ENCODE measurements around the gene APLP2.

The APLP2 gene

DNA sequence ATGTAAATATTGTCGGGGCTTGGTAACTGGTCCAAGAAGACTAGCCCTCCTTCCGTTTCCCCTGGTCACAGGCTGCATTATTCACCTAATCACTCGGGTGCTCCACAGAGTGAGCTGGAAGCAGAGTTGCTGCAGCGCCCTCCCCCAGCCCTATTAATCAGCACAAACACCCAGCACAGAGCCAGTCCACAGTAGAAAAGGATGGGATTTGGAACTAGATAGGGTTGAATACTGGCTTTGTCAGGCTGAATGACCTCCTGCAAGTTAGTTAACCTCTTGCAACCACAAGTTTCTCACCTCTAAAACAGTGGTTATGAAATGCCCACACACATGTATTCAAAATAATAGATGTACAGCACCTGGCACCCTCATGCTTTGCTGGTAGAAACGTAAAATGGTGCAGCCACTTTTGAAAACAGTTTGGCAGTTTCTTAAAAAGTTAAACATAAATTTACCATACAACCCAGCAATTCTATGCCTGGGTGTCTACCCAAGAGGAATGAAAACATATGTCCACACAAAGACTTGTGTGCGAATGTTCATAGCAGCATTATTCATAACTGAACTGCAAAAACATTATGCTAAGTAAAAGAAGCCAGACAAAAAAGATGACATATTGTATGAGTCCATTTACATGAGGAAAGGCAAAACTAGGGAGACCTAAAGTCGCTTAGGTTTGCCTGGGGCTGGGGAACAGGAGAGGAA, 31.7 kb upstream of the APLP2 start:
- no peak overlapping the region for H3K27ac ChIP-seq (ENCODE audit: low read depth, low read length)
- H4K20me1 ChIP-seq (ENCODE audit: low read depth, low read length) = no peaks in the 10 kb centered on the region
- no peak for TF ChIP-seq EZH2phosphoT487 (conservative IDR thresholded peaks at IDR 0.05; ENCODE audit: low read length)
- TF ChIP-seq, protein P1, sequence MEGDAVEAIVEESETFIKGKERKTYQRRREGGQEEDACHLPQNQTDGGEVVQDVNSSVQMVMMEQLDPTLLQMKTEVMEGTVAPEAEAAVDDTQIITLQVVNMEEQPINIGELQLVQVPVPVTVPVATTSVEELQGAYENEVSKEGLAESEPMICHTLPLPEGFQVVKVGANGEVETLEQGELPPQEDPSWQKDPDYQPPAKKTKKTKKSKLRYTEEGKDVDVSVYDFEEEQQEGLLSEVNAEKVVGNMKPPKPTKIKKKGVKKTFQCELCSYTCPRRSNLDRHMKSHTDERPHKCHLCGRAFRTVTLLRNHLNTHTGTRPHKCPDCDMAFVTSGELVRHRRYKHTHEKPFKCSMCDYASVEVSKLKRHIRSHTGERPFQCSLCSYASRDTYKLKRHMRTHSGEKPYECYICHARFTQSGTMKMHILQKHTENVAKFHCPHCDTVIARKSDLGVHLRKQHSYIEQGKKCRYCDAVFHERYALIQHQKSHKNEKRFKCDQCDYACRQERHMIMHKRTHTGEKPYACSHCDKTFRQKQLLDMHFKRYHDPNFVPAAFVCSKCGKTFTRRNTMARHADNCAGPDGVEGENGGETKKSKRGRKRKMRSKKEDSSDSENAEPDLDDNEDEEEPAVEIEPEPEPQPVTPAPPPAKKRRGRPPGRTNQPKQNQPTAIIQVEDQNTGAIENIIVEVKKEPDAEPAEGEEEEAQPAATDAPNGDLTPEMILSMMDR (IDR thresholded peaks at IDR 0.05; ENCODE audit: insufficient read depth, low read length, poor library complexity, severe bottlenecking) = no peak
- no peaks in the 10 kb centered on the region for H3K79me2 ChIP-seq (ENCODE audit: insufficient read depth, low read length)
- no peak overlapping the region for H2AFZ ChIP-seq (ENCODE audit: low read depth, low read length, severe bottlenecking)
- H3K9me2 ChIP-seq (replicated peaks; ENCODE audit: insufficient read depth, low read length) = no peaks in the 10 kb centered on the region
- no peaks in the 10 kb centered on the region for H3K9me3 ChIP-seq (ENCODE audit: insufficient read depth, low read length)
- H3K27me3 ChIP-seq (ENCODE audit: low read length) = no peaks in the 10 kb centered on the region
- H3K36me3 ChIP-seq (ENCODE audit: low read length) = no peaks in the 10 kb centered on the region
- H3K4me3 ChIP-seq (ENCODE audit: insufficient read depth, low read length, poor library complexity, severe bottlenecking) = no peak overlapping the region
- no peak overlapping the region for H3K4me2 ChIP-seq (ENCODE audit: low read depth, low read length, poor library complexity, severe bottlenecking)
- no peaks in the 10 kb centered on the region for H3F3A ChIP-seq (ENCODE audit: insufficient read depth)
- no peak overlapping the region for H3K9ac ChIP-seq (ENCODE audit: low read length)

GRCh38 chr11:130040281-130040940, 29.3 kb upstream of the APLP2 start:
- no peak overlapping the region for H3K27ac ChIP-seq (ENCODE audit: low read depth, low read length)
- H3K4me3 ChIP-seq (ENCODE audit: insufficient read depth, low read length, poor library complexity, severe bottlenecking) = no peak overlapping the region
- no peaks in the 10 kb centered on the region for H3K36me3 ChIP-seq (ENCODE audit: low read length)
- no peaks in the 10 kb centered on the region for H3K9me2 ChIP-seq (replicated peaks; ENCODE audit: insufficient read depth, low read length)
- no peaks in the 10 kb centered on the region for H3K9me3 ChIP-seq (ENCODE audit: insufficient read depth, low read length)
- no peaks in the 10 kb centered on the region for H3K79me2 ChIP-seq (ENCODE audit: insufficient read depth, low read length)
- TF ChIP-seq, protein P1 (IDR thresholded peaks at IDR 0.05; ENCODE audit: insufficient read depth, low read length, poor library complexity, severe bottlenecking) = no peak
- no peak for TF ChIP-seq EZH2phosphoT487 (conservative IDR thresholded peaks at IDR 0.05; ENCODE audit: low read length)
- H3K4me2 ChIP-seq (ENCODE audit: low read depth, low read length, poor library complexity, severe bottlenecking) = no peak overlapping the region
- no peak overlapping the region for H3K9ac ChIP-seq (ENCODE audit: low read length)
- H3F3A ChIP-seq (ENCODE audit: insufficient read depth) = no peaks in the 10 kb centered on the region
- no peaks in the 10 kb centered on the region for H4K20me1 ChIP-seq (ENCODE audit: low read depth, low read length)
- no peaks in the 10 kb centered on the region for H3K27me3 ChIP-seq (ENCODE audit: low read length)
- H2AFZ ChIP-seq (ENCODE audit: low read depth, low read length, severe bottlenecking) = no peak overlapping the region

DNA sequence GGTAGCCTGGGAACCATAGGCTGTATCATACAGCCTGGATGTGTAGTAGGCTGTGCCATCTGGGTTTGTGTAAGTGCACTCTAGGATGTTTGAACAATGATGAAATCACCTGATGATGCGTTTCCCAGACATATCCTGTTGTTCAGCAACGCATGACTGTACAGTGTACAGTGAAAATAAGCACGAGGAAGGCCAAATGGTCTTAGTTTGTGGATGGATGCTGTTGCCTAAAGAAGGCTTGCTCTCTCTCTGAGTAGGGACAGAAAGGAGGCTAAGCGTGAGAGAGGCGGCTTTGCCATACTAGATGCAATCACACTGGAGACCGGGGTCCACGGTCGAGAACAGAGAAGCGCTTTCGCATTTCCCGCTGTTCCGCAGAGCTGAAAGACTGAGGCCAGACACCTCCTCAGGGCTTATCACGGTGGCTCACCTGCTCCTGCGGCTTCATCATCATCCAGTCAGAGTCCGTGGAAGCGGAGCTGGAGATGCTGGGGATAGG, 27.6 kb upstream of the APLP2 start:
- Histone ChIP-seq H3K27ac (ENCODE audit: low read depth, low read length) (no peak overlapping the region), H3K9me3 (ENCODE audit: insufficient read depth, low read length) (no peaks in the 10 kb centered on the region), H3K36me3 (ENCODE audit: low read length) (no peaks in the 10 kb centered on the region), H3K4me3 (ENCODE audit: insufficient read depth, low read length, poor library complexity, severe bottlenecking) (no peak overlapping the region), H3K9me2 (replicated peaks; ENCODE audit: insufficient read depth, low read length) (no peaks in the 10 kb centered on the region), H3F3A (ENCODE audit: insufficient read depth) (no peaks in the 10 kb centered on the region), H4K20me1 (ENCODE audit: low read depth, low read length) (no peaks in the 10 kb centered on the region), H3K79me2 (ENCODE audit: insufficient read depth, low read length) (no peaks in the 10 kb centered on the region), H3K9ac (ENCODE audit: low read length) (no peak overlapping the region), H3K4me2 (ENCODE audit: low read depth, low read length, poor library complexity, severe bottlenecking) (no peak overlapping the region), H3K27me3 (ENCODE audit: low read length) (no peaks in the 10 kb centered on the region), H2AFZ (ENCODE audit: low read depth, low read length, severe bottlenecking) (no peak overlapping the region)
- no peak for TF ChIP-seq EZH2phosphoT487 (conservative IDR thresholded peaks at IDR 0.05; ENCODE audit: low read length)
- TF ChIP-seq, protein P1 (IDR thresholded peaks at IDR 0.05; ENCODE audit: insufficient read depth, low read length, poor library complexity, severe bottlenecking) = no peak
